ENCODE measurements around the gene MMP25.

The MMP25 gene

GRCh38 chr16:3017344-3017743, 29.0 kb upstream of the MMP25 start:
- no peak for DNase-seq (ENCODE audit: low read depth in 2 of 2, low spot score in 1 of 2)

DNA sequence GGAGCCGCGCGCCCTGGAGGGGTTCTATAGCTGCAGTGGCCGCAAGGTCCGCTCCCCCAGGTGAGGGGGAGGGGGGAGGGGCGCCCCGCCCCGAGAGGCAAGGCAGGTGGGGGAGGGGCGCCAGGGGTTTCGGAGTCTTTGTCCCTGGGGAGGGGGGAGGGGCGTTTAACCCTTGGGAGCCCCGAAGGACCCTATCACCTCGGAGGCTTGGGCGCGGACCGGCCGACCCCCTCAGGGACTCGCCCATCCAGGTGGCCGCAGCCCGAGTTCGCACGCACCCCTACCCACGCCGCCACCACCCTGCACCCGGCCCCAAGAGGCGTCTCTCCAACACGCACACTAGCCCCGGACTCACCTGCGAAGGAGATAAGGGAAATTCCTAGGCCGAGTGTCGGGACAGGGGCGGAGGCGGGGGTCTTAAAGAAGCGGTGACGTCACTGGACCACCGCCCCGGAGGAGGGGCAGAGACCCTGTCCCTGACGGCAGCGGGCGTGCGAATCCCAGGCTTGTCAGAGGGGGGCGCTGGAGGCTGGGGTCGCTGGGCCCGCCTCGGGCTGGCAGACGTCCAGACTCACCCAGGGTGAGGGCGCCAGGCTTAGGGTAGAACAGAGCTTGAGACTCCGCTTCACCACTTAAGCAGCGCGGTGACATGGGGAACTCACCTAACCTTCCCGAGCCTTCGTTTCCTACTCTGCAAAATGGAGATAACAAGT, 28.4 kb upstream of the MMP25 start, which contains the start of gene CLDN6:
Gene CLDN6 (minus strand): TSS at position 390 of the 713 bp plus-strand sequence. CDS start 2,162 bp downstream, outside the sequence.
- no peak for DNase-seq (ENCODE audit: low read depth in 2 of 2, low spot score in 1 of 2)

- no peak for DNase-seq (ENCODE audit: low read depth in 2 of 2, low spot score in 1 of 2)
These were observed 26.6 kb upstream of the MMP25 start for GRCh38 chr16:3019594-3020246.

DNA sequence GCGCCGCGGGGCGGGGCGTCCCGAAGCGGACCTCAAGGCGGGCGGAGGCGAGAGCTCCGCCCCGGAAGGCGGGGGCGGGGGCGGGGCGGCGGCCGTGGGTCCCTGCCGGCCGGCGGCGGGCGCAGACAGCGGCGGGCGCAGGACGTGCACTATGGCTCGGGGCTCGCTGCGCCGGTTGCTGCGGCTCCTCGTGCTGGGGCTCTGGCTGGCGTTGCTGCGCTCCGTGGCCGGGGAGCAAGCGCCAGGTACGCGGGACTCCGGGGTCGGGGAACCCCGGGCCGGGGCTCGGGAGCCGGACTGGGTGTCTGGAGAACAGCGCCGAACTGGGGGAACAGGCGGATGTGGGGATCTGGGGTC, 26.1 kb upstream of the MMP25 start, which contains the start of gene TNFRSF12A:
Gene TNFRSF12A (plus strand): TSS at position 122 of the 357 bp plus-strand sequence. CDS start 30 bp downstream, at position 152.
- DNase-seq (ENCODE audit: low read depth in 2 of 2, low spot score in 1 of 2), result peak in 1 of 2 donors; percentile 54

DNA sequence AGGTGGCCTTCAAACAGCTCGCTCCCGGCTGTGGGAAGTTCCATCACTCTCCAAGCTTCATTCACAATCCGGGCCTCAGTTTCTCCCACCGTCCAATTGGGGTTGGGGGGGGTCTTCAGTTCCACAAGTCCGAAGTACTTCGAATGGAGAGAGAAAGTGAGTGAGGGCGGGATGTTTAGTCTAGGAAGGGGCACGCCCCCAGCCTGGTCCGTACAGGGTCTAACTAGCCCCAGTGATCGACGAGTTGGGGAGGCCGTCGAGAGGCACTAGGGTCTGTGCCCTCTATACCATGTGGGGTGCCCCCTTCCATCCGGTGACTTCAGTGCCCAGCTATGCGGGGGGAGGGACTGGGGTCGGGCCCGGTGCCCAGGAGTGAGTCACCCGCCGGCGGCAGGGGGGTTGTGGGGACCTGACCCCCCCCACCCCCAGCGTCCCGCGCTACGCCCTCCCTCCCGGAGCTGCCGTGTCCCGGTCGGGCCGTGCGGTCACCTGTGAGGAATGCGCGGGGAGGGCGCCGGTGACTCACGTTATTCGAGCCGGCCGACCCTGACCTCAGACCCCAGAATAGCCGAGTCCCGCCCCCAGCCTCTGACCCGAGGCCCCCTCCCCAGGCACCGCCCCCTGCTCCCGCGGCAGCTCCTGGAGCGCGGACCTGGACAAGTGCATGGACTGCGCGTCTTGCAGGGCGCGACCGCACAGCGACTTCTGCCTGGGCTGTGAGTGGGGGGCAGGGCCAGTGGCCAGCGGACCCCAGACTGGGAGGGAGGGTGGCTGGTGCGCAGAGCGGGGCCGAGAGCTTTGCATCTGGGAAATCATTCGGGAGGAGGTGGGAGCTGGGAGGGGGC, 25.5 kb upstream of the MMP25 start:
- peak in 1 of 2 donors; percentile 68 for DNase-seq (ENCODE audit: low read depth in 2 of 2, low spot score in 1 of 2)

DNA sequence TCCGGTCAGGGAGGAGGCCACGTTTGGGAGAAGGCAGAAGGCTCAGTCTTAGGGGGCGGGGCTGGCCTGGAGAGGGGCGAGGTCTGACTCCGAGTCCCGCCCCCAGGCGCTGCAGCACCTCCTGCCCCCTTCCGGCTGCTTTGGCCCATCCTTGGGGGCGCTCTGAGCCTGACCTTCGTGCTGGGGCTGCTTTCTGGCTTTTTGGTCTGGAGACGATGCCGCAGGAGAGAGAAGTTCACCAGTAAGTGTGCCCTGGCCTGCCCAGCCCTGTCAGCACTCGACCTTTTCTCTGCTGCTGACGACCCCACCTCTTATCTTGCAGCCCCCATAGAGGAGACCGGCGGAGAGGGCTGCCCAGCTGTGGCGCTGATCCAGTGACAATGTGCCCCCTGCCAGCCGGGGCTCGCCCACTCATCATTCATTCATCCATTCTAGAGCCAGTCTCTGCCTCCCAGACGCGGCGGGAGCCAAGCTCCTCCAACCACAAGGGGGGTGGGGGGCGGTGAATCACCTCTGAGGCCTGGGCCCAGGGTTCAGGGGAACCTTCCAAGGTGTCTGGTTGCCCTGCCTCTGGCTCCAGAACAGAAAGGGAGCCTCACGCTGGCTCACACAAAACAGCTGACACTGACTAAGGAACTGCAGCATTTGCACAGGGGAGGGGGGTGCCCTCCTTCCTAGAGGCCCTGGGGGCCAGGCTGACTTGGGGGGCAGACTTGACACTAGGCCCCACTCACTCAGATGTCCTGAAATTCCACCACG, 24.7 kb upstream of the MMP25 start:
- peak; percentile 65 to 82 for DNase-seq (ENCODE audit: low read depth in 2 of 2, low spot score in 1 of 2)

DNA sequence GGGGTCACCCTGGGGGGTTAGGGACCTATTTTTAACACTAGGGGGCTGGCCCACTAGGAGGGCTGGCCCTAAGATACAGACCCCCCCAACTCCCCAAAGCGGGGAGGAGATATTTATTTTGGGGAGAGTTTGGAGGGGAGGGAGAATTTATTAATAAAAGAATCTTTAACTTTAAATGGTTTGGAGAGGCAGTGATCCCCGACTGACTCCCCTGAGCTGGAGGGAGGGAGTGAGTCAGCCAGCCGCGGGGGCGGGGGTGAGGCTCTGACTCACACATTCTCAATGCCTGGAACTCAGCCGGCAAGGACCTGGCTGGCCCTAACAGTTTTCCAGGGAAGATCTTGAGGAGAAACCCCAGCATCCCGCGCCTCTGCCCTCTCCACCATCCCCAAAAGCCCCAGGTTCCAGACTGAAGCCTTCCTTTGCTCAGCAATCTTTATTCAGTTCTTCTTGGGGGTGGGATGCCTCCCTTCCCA, 24.1 kb upstream of the MMP25 start:
- peak; percentile 87 for DNase-seq (ENCODE audit: low read depth in 2 of 2, low spot score in 1 of 2)

- DNase-seq (ENCODE audit: low read depth in 2 of 2, low spot score in 1 of 2), result no peak
These were observed 23.5 kb upstream of the MMP25 start for GRCh38 chr16:3022684-3023414.

DNA sequence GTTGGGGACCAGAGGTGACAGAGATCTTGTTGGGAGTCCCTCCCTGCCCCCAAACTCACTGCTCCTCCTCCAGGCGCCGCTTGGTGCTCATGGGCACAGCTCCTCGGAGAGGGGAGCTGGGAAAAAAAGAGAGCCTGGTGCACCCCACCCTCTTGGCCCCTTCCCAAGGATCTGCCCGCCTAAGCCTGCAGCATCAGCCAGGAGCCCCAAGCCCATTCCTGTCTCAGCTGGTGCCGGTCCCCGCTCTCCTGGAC, 23.0 kb upstream of the MMP25 start:
- no peak for DNase-seq (ENCODE audit: low read depth in 2 of 2, low spot score in 1 of 2)

- DNase-seq (ENCODE audit: low read depth in 2 of 2, low spot score in 1 of 2), result peak; percentile 89 to 90
These were observed 22.5 kb upstream of the MMP25 start, which contains the start of the genes HCFC1R1 and THOC6 for GRCh38 chr16:3023669-3024478. HCFC1R1 (minus strand) TSS chr16:3023942; CDS start chr16:3023941, 1 bp downstream. THOC6 (plus strand) TSS chr16:3024035; CDS start chr16:3024327, 292 bp downstream.

DNA sequence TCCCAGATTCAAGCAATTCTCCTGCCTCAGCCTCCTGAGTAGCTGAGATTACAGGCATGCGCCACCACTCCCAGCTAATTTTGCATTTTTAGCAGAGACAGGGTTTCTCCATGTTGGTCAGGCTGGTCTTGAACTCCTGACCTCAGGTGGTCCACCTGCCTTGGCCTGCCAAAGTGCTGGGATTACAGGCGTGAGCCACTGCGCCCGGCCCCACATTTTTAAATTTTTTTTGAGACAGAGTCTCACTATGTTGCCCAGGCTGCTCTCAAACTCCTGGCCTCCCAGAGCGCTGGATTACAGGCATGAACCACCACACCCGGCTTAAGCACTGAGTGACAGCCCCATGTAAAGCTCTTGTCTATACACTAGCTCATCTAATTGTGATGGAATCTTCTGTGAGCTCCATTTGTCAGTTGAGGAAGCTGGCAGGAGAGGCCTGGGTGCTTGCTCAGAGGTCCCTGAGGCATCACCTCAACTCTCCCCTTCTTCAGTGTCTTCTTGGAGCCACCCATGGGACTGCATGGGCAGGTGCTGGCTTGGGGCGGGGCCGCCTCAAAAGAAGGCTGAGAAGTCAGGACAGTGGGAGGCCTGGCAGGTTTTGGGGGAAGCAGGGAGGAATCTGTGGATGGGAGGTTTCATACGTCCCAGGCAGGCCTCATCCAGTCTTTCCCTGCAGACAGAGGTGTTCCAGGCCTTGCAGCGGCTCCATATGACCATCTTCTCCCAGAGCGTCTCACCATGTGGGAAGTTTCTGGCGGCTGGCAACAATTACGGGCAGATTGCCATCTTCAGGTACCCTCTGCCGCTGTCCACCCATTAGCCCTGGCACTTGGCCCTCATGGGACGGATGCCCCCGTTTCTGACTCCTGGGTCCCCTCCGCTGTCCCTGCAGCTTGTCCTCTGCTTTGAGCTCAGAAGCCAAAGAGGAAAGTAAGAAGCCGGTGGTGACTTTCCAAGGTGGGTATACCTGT, 21.0 kb upstream of the MMP25 start:
- DNase-seq (ENCODE audit: low read depth in 2 of 2, low spot score in 1 of 2), result no peak

- no peak for DNase-seq (ENCODE audit: low read depth in 2 of 2, low spot score in 1 of 2)
These were observed 20.4 kb upstream of the MMP25 start for GRCh38 chr16:3026003-3026378.

- DNase-seq (ENCODE audit: low read depth in 2 of 2, low spot score in 1 of 2), result no peak
These were observed 19.5 kb upstream of the MMP25 start for GRCh38 chr16:3026609-3027488.

DNA sequence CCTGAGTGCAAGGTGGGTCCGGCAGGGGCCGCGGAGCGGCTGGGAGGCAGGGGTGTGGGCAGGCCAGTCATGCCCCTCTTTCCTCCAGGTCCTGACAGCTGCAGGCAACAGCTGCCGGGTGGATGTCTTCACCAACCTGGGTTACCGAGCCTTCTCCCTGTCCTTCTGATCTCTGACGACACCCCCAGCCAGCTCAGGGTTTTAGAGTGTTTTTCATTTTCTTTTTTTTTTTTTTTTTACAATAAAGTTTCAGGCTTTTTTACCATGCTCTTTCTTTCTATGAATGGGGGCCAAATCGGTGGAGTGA, 18.9 kb upstream of the MMP25 start:
- no peak for DNase-seq (ENCODE audit: low read depth in 2 of 2, low spot score in 1 of 2)

DNA sequence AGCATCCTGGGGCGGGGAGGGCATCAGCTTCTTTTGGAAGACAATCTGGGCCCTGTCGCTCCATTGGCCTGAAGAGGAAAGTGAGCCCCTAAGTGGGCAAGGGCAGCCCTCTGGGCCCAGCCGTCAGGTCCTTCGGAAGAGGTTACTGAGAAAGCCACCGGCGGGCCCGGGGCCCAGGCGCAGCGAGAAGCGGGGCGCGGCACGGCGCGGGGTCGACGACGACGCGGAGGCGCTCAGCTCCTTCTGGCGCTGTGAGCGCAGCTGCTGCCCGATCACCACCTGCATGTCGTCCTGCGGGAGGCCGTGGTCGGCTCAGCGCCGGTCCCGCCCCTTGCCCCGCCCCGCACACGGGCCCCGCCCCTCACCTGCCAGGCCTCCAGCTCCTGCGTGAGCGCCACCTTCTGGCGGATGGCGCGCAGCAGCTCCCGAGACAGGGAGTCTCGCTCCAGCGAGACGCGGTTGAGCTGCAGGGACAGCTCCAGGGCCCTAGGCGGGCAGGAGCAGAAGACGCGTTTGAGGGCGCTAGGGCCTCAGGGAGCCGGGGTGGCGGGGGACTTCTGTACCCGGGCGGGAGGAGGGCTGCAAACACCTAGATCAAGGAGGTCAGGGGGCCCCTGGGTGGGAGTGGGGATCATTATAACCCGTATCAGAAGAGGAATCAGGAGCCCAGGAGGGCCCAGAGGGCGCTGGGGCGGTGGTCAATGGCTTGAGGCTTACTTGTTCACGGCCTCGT, 18.2 kb upstream of the MMP25 start:
- peak; percentile 68 to 74 for DNase-seq (ENCODE audit: low read depth in 2 of 2, low spot score in 1 of 2)

DNA sequence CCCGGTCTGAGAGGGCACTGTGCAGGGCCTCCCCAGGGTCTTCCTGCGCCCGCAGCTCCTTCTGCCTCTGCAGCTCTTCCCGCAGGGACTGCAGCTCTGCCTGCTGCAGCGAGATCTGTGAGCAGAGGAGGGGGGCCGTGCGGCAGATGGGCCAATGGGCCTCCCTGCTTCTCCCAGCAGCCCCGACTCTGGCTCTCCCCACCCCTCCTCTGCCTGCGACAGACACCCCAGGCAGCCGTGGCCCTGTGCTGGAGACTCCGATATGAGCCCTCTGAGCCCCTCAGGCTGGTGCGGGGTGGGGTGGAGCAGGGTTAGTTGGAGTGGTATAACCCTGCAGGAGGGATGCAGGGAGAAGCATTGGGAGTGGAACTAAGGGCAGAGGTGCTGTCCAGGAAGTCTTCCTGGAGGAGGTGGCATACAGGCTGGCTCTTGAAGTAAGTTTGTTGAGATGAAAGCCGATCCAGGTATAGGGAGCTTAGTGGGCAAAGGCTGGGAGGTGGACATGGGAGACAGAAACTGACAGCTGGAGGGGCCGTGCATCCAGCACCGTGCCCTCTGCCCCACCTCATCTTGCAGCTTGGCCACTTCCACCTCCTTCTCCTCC, 17.5 kb upstream of the MMP25 start:
- DNase-seq (ENCODE audit: low read depth in 2 of 2, low spot score in 1 of 2), result no peak
